ENCODE data around the gene MED13L.

The MED13L gene

GRCh38 chr12:116277467-116278278, at the start of gene MED13L:
MED13L (minus strand) TSS chr12:116277693; CDS start chr12:116277131, 562 bp downstream.
- DNase-seq (ENCODE audit: low read depth in 2 of 2), result peak; percentile 76

DNA sequence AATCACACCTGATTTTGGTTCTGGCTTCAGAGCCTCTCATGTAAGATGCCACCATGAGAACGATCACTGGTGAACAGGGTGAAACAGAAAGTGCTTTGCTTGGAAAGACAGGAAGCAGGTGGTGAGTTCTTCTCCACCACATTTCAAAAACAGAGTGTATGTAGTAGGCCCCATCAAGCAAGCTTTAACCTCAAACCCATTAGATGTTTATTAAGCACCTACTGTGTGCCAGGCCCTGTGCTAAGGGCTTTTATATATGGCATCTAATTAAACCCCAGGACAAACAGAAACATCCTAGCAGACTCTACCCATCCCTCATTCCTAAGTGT, 47.8 kb upstream of the MED13L start:
- DNase-seq (ENCODE audit: low read depth in 2 of 2), result no peak

- DNase-seq (ENCODE audit: low read depth in 2 of 2), result no peak
These were observed 47.3 kb upstream of the MED13L start for GRCh38 chr12:116324654-116325335.

DNA sequence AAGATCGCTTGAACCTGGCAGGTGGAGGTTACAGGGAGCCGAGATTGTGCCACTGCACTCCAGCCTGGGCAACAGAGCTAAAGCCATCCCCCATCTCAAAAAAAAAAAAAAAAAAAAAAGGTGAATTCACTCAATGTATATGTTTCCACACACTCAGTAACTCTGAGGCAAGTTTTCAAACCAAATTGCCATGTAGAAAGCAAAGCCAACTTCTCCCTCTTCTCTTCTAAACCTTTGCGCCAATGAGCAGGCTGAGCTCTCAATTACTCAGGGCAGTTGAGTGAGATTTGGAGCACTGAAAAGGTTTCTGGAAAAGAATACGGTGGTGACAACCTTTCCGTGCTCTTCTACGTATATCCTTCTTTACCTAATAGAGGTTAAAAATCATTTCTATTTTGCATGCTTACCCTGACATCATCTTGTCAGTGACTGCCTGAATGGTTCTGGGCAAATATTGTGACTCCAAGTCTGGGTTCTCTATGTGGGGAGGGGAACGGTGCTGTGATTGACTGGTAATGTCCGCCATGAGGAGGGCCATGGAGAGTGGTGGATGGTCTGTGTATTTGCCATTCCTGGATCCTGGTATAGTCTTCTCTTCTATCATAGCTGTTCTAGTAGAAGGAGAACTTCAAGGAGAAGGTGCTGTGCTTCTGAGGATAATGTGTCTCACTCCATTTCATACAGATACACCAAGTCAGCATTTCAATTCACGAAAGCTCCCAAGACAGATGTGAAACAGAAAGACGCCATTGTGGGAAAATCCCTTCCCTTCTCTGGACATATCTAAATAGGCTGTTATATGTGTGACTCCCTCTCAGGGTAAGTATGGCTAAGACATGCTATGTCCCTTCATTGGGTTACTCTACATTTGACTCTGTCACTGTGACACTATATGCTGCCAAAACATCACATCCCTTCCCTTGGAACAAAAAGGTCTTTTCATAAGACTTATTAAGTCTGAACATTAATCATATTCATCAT, 46.2 kb upstream of the MED13L start:
- no peak for DNase-seq (ENCODE audit: low read depth in 2 of 2)

DNA sequence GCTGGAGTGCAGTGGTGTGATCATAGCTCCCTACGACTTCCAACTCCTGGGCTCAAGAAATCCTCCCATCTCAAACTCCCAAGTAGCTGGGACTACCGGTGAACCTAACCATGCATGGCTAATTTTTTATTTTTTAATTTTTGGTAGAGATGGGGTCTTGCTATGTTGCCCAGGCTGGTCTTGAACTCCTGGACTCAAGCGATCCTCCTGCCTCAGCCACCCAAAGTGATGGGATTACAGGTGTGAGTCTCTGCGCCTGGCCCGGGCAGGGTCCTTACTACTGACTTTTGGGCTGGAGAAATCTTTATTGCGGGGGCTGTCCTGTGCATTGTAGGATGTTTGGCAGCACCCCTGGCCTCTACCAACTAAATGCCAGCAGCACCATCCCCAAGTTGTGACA, 44.4 kb upstream of the MED13L start:
- DNase-seq (ENCODE audit: low read depth in 2 of 2), result no peak

DNA sequence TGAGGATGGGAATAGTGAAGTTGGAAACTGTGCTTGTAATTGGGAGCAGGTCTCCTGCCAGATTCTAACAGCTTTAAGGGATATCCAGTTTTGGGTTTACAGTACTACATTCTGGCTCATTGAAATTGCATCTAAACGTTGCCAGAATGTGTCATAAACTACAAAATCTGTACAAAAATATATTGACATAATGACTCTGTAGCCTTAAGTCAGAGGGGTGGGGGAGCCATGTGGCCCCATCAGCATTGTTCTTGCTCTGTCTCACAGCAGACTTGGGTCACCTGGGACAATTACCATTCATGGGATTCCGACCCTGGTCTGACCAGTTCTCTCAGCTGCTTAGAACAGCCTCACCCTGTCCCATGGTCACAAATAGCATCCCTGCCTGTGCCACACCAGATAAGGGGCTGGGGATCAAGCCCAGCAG, 43.3 kb upstream of the MED13L start:
- DNase-seq (ENCODE audit: low read depth in 2 of 2), result no peak

- DNase-seq (ENCODE audit: low read depth in 2 of 2), result no peak
These were observed 42.6 kb upstream of the MED13L start for GRCh38 chr12:116319898-116320621.

DNA sequence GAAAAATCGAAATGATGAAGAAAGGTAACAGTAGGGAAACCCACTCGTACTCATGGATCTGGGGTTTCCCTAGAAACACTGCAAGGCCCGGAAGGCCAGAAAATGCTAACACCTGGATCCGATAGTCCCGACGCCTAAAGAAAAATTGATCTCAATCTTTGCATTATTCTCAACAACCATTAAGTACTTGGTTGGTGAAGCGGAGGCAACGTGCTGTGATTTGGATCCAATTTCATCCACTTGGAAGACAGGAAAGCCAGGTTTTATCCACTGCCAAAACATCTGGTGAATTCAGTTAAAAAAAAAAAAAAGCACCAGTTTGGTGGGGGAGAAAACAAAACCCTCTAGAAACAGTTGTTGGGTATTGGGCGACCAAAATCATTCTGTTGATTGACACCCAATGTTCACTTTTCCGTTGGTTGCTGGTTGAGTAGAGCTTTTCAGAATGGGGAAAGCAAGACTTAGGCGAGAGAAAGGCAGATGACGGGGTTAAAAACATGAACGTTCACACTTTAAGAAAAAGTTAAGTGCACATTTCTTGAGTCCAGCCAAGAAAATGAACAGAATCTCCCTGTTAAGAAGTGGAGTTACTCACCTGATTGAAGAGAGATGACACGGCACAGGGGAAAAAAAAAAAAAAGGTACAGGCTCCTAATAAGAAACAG, 41.9 kb upstream of the MED13L start:
- DNase-seq (ENCODE audit: low read depth in 2 of 2), result no peak

DNA sequence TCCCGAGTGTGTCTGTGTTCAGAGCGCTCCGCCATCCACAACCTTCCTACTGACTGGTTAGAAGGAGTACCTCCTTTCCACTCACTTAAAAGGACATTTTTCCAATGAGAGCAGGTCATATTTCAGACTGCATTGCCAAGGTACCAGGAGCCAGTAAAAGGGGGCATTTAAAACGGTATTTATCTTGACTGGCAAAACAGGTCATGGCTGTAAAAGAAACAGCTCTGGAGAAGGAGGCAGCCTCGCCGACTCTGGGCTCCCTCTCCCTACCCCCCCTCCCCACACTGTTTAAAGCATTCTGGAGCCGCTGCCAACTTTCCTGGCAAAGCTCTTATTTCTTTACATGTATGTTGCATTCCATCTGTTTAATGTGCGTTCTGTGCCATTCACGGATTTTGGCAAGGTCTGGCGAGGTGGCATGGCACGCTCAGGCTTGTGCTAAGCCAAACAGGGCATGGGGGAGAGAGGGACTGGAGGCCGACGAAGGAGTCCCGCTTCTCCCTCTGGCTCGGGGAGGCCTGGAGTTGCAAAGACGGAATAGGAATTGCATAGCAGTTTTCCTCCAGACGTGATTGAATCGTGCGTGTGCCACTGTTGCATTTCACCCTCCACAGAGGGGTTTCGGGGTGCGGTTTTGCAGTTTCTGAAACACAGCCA, 41.2 kb upstream of the MED13L start:
- DNase-seq (ENCODE audit: low read depth in 2 of 2), result no peak

GRCh38 chr12:116317986-116318575, 40.6 kb upstream of the MED13L start:
- DNase-seq (ENCODE audit: low read depth in 2 of 2), result no peak

DNA sequence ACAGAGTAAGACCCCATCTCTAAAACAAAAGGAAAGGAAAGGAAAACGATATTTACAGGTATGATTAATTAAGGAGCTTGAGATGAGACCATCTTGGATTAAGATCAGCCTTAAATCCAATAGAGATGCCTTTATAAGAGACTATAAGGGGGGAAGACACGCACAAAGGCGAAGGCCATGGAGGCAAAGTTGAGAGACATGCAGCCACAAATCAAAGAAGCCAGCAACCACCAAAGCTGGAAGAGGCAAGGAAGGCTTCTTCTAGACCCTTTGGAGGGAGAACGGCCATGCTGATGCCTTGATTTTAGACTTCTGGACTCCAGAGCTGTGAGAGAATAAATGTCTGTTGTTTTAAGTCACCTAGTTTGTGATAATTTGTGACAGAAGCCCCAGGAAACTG, 39.6 kb upstream of the MED13L start:
- no peak for DNase-seq (ENCODE audit: low read depth in 2 of 2)

GRCh38 chr12:116314477-116314876, 37.0 kb upstream of the MED13L start:
- DNase-seq (ENCODE audit: low read depth in 2 of 2), result no peak

GRCh38 chr12:116313194-116313927, 35.9 kb upstream of the MED13L start:
- DNase-seq (ENCODE audit: low read depth in 2 of 2), result no peak

GRCh38 chr12:116310082-116310481, 32.6 kb upstream of the MED13L start:
- DNase-seq (ENCODE audit: low read depth in 2 of 2), result no peak

- DNase-seq (ENCODE audit: low read depth in 2 of 2), result no peak
These were observed 31.9 kb upstream of the MED13L start for GRCh38 chr12:116309343-116309742.

DNA sequence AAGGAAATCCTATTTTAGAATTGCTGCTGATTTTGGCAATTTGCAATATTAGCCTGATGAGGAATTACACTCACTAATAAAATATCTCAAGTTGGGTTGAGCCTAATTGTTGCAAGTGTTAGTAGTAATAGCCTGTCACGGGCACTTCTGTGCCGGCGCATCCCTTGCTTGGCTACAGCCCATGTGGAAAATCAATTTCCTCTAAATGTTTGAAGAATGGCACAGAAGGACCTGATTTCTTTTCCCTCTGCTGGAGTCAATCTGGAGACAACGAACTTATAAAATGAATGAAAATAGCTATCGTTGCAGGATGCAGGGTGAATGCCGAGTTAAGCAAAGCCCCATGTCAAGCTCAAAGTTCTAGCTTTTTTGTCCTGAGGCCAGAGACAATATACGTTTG, 31.2 kb upstream of the MED13L start:
- DNase-seq (ENCODE audit: low read depth in 2 of 2), result no peak

DNA sequence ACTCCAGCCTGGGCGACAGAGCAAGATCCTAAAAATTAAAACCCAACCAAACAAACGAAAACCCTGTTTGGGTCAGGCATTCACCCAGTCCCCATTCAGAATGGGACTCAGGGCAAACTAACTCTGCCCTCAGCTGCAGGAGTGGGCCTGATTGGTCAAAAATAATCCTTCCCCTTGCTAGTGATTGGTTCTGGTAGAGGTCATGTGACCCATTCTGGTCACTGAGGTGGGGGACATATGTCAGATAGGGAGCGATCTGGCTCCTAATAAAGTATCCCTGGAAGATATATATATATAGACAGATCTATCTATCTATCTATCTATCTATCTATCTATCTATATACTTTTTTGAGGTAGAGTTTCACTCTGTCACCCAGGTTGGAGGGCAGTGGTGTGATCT, 29.5 kb upstream of the MED13L start:
- DNase-seq (ENCODE audit: low read depth in 2 of 2), result no peak

DNA sequence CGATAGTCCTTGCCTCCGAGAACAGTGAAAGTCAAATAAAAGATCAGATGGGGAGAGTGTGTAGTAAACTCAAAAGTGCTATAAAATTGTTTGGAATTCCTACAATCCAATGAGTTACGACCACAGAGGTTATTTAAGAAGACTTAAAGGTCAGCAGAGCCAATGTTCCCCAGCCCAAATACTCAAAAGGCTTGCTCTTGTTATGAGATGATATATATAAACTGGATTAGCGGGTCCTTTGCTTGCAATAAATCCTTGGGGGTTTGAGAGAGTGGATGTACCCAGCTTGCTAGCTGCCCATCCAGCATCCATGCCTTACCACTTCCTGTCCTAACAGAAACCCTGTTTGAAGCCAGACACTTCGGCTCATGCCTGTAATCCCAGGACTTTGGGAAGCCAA, 29.0 kb upstream of the MED13L start:
- no peak for DNase-seq (ENCODE audit: low read depth in 2 of 2)

DNA sequence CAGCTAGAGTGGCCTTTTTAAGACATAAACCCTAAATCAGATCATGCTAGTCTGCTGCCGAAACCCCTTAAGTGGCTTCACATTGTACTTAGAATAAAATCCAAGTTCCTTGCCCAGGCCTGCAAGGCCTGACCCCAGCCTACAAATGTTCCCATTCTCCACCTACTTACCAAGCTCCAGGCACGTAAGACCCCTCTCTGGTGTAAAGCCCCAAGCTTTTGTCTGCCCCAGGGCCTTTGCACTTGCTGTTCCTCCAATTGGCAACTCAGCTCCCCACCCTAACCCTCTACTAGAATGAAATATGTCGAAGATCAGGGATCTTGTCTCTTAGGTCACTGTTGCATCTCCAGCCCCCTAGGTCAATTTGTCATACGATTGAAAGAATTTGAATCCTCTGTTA, 27.1 kb upstream of the MED13L start:
- DNase-seq (ENCODE audit: low read depth in 2 of 2), result no peak

Data from stimulated activated CD4-positive, alpha-beta T cell treated with anti-CD3 and anti-CD28 coated beads, Interleukin-1b, Interleukin-23, amount 100 ng/mL, for 1 hour (primary cell).